Measurements from ENCODE around the gene RBM18. TPM values are rescaled to one million over a fixed set of nuclear protein-coding genes. Genes with fewer than 3 reads are reported as not detected.

The RBM18 gene
- total RNA-seq, 1 donor from 2014 or later = 63.8 TPM

- no peaks in the 10 kb centered on the region for H3K27me3 ChIP-seq
- no peaks in the 10 kb centered on the region for H3K36me3 ChIP-seq
- no peaks in the 10 kb centered on the region for H3K4me1 ChIP-seq
- TF ChIP-seq, protein P1, sequence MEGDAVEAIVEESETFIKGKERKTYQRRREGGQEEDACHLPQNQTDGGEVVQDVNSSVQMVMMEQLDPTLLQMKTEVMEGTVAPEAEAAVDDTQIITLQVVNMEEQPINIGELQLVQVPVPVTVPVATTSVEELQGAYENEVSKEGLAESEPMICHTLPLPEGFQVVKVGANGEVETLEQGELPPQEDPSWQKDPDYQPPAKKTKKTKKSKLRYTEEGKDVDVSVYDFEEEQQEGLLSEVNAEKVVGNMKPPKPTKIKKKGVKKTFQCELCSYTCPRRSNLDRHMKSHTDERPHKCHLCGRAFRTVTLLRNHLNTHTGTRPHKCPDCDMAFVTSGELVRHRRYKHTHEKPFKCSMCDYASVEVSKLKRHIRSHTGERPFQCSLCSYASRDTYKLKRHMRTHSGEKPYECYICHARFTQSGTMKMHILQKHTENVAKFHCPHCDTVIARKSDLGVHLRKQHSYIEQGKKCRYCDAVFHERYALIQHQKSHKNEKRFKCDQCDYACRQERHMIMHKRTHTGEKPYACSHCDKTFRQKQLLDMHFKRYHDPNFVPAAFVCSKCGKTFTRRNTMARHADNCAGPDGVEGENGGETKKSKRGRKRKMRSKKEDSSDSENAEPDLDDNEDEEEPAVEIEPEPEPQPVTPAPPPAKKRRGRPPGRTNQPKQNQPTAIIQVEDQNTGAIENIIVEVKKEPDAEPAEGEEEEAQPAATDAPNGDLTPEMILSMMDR (IDR thresholded peaks at IDR 0.05) = no peak
- no peaks in the 10 kb centered on the region for H3K9me3 ChIP-seq
- no peak for DNase-seq (ENCODE audit: low spot score in 2 of 2)
- H3K27ac ChIP-seq = no peak overlapping the region
- no peak overlapping the region for H3K4me3 ChIP-seq
- intact Hi-C loops (cut with DNase I) = no loop called here
Observed at GRCh38 chr9:122207096-122207495, 57.5 kb downstream of the RBM18 start.

- H3K27me3 ChIP-seq = no peaks in the 10 kb centered on the region
- intact Hi-C loops (cut with DNase I) = no loop called here
- H3K4me1 ChIP-seq = no peaks in the 10 kb centered on the region
- H3K9me3 ChIP-seq = no peaks in the 10 kb centered on the region
- H3K27ac ChIP-seq = no peak overlapping the region
- H3K4me3 ChIP-seq = no peak overlapping the region
- no peaks in the 10 kb centered on the region for H3K36me3 ChIP-seq
- DNase-seq (ENCODE audit: low spot score in 2 of 2) = no peak
- TF ChIP-seq, protein P1 (IDR thresholded peaks at IDR 0.05) = no peak
Observed at GRCh38 chr9:122206118-122207046, 58.3 kb downstream of the RBM18 start.

DNA sequence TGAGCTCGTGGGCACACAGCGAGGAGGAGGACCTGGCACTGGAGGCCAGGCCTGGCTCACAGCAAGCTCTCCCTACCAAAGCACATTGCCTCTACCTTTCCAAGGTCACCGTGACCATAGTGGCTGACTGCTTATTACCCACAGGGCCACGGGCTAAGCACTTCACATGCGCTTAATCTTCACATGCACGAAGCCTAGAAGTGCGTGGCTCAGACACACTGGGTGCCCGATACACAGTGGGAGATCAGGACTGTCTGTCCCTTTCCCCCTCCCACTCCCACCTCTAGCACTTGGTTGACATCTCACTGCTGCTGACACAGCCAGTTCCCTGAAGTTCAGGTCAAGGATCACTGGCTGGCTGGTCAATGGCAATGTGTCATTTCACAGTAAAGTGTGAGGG, 59.5 kb downstream of the RBM18 start:
- no peaks in the 10 kb centered on the region for H3K36me3 ChIP-seq
- no peak overlapping the region for H3K4me3 ChIP-seq
- intact Hi-C loops (cut with DNase I) = no loop called here
- H3K4me1 ChIP-seq = no peaks in the 10 kb centered on the region
- H3K27ac ChIP-seq = no peak overlapping the region
- TF ChIP-seq, protein P1 (IDR thresholded peaks at IDR 0.05) = no peak
- H3K27me3 ChIP-seq = no peaks in the 10 kb centered on the region
- no peaks in the 10 kb centered on the region for H3K9me3 ChIP-seq
- no peak for DNase-seq (ENCODE audit: low spot score in 2 of 2)

- intact Hi-C loops (cut with DNase I) = no loop called here
- no peaks in the 10 kb centered on the region for H3K27me3 ChIP-seq
- TF ChIP-seq, protein P1 (IDR thresholded peaks at IDR 0.05) = no peak
- no peaks in the 10 kb centered on the region for H3K4me1 ChIP-seq
- no peak for DNase-seq (ENCODE audit: low spot score in 2 of 2)
- H3K9me3 ChIP-seq = no peaks in the 10 kb centered on the region
- H3K4me3 ChIP-seq = no peak overlapping the region
- H3K36me3 ChIP-seq = no peaks in the 10 kb centered on the region
- no peak overlapping the region for H3K27ac ChIP-seq
Observed at GRCh38 chr9:122204491-122204890, 60.1 kb downstream of the RBM18 start.

DNA sequence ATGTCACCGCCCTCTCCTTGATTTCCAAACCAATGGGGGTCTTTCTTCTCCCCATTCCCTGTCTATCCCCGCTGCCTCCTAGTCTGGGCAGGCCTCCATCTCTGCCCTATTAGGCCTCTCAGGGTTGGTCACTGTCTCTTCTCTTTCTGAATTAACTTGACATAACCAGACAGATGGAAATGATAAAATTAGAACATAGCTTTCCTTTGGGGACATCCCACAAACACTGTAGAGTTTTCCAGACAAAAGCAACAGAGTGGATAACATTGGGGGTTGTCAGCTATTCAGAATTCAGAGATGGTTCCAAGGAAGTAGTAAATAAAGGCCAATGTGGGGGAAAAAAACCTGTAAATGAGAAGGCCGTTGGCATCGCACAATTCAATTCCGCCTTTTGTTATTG, 60.6 kb downstream of the RBM18 start:
- Histone ChIP-seq H3K9me3 (no peaks in the 10 kb centered on the region), H3K4me1 (no peaks in the 10 kb centered on the region), H3K27ac (no peak overlapping the region), H3K27me3 (no peaks in the 10 kb centered on the region), H3K36me3 (no peaks in the 10 kb centered on the region), H3K4me3 (no peak overlapping the region)
- intact Hi-C loops (cut with DNase I) = no loop called here
- TF ChIP-seq, protein P1 (IDR thresholded peaks at IDR 0.05) = no peak
- DNase-seq (ENCODE audit: low spot score in 2 of 2) = no peak
